ENCODE results near the gene GYS1.
A peak's percentile ranks its signal among the peaks of the same experiment; 100 is the strongest.

GYS1 gene

DNA sequence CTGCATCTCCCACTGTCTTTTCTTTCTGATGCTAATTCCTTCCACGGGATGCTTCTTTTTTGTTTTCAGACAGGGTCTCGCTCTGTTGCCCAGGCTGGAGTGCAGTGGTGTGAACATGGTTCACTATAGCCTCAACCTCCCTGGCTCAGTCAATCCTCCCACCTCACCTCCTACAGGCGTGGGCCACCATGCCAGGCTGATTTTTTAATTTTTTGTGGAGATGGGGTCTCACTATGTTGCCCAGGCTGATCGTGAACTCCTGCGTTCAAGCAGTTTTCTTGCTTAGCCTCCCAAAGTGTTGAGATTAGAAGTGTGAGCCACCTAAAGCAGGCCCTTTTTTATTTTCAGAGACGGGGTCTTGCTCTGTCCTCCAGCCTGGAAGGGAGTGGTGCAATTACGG lies 4.8 kb downstream of the GYS1 start:
- DNase-seq, result no peak

DNA sequence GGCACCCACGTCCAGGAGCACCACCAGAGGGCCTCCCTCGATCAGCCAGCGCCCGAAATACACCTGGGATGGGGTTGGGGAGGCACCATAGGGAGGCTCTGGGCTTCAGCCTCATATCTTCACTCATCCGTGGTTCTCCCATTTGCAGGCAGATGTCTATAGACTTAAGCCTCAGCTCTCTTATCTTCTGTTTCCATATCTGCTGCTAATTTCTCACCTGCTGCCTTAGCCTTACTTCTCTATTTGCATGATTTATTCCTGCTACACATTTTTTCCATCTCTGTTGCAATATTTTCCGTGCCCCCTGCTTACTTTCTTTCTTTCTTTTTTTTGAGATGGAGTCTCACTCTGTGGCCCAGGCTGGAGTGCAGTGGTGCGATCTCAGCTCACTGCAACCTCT lies 5.8 kb downstream of the GYS1 start:
- no peak for DNase-seq

DNA sequence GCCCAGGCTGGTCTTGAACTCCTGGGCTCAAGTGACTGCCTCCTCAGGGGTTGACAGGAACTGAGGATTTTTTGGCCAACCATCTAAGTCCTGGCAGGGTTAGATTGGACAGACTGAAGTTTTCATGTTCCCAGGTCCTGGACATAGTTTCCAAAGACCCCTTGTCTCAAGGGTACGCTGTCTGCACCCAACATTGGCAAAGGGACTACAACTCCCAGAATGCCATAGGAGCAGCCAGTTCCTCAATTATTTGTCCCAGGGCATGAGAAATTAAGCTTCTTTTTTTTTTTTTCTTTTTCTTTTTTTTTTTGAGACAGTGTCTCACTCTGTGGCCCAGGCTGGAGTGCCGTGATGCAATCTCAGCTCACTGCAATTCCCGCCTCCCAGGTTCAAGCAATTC lies 6.9 kb downstream of the GYS1 start:
- DNase-seq, result no peak

DNA sequence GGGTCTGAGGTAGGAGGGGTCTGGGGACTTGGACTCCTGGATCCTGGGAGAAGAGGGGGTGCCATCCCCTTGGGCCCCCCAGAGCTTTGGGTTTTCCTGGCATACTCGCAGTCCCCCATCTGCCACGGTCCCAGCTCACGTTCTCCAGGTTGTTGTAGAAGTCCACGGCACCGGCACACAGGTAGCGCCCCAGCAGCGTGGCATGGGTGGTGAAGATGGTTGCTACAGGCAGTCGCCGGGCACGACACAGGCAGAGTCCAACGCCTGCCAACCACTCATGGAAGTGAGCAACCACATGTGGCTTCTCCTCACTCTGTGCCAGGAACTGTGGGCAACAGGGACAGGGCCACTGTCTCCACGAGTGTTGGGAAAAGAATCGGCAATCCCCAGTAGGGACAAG lies 7.4 kb downstream of the GYS1 start:
- DNase-seq, result no peak

DNA sequence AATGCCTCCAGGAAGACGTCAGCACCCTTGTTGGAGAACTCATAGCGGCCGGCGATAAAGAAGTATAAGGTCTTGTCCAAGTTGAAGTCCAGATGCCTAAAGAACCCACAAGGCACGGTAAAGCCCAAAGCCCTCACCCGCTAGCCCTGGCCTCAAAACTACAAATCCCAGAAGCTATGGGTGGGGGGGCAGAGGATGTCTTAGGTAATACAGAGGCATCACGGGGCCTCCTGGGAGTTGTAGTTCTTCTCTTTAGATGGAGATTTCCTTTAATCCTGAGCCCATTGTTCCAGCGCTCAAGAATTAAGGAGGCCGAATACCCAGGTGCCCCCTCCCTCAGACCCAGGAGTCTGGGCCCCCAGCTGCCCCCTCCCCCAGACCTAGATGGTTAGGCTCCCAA lies 10.8 kb downstream of the GYS1 start:
- no peak for DNase-seq

DNA sequence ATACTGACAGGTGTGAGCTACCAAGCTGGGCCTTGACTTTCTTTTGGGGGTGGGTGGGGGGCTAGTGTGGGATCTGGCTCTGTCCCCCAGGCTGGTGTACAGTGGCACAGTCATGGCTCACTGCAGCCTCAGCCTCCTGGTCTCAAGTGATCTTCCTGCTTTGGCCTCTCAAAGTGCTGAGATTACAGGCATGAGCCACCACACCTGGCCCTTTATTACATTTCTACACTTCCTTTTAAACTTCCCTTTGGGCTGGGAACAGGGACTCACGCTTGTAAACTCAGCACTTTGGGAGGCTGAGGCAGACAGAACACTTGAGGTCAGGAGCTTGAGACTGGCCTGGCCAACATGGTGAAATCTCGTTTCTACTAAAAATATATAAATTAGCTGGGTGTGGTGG lies 16.0 kb downstream of the GYS1 start:
- DNase-seq, result no peak

DNA sequence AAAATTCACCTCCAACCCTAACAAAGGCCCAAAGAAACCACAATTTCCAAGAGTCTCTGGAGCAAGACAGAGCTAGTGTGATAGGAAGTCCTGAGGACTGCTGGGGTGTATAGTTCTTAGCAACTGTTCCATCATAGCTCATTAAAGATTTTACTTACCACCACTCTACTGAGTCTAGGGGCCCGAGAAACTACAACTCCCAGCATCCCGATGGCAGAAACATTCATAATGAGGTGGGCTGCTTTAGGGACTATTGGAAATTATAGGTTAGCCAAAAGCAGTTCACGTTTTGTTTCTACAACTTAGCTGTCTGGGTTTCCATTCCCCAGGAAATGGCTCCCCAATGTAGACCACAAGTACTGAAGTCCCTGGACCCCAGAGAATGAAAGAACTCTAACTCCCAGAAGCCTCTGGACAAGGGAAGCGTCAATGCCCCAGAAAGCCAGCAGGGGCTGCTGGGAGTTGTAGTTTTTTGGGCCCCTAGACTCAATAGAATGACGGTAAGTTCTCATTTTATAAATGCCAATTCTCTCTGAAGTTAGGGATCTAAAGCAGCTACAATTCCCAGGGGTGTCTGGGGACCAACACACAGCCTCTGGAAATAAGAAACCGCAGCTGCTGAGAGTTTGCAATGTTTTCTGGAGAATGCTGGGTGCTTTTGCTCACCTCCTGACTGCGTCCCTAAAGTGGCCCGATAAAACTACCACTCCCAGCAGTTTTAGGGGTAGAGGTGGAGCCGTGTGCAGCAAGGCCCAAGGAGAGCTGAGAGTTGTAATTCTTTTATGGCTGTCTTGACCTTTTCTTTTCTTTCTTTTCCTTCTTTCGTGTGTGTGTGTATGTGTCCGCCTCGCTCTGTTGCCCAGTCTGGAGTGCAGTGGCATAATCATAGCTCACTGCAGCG lies 16.9 kb downstream of the GYS1 start:
- no peak for DNase-seq

DNA sequence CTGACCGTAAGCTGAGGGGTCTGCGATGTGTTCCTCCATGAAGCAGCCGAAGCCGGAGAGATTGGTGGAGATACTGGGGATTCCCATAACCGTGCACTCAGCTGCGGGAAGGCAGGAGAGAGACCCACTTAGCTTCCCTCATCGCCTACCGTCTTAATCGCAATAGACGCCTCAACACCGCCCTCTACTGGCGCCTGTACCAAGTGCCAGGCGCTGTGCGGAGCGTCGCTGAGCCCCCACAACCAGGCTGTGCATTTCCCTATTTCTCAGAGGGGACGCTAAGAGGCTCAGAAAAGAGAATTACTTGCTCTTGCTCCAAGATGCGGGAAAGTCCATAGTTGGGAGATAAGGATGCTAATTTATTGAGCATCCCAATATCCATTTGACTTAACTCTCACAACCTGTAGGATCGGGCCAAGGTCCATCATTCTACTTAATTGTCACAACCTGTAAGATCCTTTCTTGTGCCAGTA lies 22.1 kb downstream of the GYS1 start:
- peak; percentile 73 for DNase-seq

DNA sequence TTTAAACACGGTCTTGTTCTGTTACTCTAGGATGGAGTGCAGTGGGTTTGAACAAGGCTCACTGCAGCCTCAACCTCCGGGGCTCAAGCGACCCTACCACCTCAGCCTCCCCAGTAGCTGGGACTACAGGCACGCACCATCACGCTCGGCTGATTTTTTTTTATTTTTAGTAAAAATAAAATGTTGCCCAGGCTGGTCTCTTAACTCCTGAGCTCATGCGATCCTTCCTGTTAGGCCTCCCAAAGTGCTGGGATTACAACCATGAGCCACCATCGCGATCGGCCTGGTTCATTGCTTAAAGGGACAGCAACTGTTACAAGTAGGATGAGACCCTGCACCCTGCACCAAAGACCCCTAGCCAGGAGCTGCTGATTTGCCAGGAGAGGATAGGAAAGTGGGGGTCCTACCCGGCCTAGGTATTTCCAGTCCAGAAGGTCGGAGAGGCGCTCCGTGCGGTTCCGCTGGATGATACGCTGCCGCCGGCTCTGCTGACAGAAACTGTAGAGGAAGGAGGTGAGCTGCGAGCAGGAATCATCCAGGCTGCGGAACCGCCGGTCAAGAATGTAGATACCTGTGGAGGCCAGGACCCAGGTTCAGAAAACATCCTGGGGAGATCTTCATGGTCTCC lies 22.9 kb downstream of the GYS1 start:
- no peak for DNase-seq

DNA sequence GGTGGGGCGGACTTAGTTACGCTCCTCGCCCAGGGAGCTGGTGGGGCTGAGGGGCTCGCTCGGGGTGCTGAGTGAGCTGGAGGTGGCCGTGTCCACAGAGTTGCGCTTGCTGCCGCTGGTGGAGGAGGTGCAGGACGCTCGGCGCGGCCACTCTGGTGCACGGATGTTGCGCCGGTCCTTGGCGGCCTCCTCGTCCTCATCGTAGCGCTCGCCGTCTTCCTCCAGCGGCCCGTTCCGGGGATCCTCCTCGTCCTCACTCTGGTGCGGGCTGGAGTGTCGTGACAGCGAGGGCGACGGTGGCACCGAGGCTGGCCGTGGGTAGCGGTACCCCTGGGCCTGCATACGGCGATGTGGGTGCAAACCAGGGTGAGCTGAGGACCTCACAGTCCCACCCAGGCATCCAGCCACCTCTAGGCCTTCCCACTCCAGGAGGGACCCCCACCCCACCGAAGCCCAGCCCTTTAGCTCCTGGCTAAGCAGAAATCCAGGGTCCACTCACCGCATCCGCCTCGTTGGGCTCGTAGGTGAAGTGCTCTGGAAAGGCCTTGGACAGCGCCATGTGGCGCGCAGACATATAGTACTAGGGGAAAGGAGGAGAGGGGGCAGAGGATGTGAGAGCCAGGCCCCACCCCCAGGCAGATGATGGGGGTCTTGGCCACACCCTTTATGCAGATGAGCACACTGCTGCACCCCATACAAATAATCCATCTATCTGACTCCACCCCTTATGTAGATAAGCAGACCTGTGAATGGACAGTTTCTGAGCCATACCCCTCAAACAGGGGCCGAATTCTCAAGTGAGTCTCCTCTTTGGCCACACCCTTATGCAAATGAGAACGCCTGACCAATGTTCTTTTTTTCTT lies 23.6 kb downstream of the GYS1 start:
- DNase-seq, result no peak

DNA sequence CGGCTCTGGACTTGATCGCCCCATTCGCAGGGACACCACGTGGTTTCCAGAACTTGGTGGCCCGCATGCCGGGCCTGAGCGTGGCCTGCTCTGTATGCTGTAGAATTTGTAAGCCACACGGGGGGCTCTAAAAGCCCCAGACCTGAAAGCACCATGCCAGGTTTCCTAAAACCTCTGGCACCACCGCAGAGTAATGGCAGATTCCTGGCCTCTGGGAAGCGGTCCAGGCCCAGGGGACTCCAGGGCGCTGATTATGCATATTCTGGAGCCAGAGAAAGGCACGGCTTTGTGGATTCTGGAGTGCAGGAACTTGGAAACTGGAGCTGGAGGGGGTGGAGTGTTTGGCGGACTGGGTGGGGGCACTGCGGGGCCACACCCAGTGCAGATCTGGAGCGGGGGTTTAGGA lies 24.3 kb downstream of the GYS1 start:
- no peak for DNase-seq

DNA sequence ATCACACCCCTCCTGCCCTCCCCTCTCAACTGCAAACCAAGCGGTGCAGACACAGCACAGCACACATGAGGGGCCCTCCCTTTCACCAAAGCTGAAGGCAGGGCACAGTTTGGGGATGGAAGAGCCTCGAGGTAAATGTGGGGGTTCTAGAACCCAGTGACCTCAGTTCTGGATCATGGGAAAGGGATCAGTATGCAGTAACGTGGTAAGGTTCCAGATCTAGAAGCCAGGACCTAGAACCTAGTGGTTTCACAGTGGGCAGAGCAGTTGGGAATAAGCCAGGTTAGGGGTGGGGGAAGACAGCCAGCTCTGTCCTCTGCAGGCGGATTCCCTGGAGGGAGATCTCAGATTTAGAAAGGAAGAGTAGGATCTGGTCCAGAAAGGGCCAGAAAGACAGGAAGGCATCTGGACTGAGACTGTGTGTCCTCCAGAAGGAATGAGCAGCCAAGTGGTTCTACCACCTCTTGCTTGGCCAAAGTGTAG lies 24.9 kb downstream of the GYS1 start:
- no peak for DNase-seq

DNA sequence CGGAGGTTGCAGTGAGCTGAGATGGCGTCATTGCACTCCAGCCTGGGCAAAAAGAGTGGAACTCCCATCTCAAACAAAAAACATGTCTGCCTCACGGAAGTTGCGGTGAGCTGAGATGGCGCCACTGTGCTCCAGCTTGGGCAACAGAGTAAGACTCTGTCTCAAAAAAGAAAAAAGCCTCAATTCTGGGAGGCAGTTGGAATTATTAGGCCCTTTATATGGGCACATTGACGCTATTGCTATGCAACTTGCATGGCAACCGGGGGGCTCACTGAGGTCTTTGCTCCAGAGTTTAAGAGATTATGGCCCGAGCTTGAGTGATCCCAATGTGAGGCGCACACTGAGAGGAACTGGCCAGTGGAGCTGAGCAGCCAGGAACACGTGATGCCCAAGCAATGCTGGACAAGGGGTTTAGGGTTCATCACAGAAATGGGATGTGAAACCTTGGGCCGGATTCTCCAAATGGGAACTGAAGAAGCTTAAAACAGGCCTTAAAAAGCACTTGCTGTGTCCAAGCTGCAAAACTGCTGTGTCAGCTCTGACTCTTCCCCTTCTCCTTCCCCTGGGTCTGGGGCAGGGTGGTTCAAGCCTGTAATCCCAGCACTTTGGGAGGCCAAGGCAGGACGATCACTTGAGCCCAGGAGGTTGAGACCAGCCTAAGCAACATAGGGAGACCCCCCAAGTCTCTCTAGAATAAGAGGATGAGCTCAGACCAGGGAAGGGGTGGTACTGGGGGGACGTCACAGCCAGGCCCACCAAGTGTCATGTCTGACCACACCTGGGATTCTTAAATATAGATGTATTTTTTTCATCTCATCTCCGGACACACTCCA lies 25.5 kb downstream of the GYS1 start:
- DNase-seq, result no peak

DNA sequence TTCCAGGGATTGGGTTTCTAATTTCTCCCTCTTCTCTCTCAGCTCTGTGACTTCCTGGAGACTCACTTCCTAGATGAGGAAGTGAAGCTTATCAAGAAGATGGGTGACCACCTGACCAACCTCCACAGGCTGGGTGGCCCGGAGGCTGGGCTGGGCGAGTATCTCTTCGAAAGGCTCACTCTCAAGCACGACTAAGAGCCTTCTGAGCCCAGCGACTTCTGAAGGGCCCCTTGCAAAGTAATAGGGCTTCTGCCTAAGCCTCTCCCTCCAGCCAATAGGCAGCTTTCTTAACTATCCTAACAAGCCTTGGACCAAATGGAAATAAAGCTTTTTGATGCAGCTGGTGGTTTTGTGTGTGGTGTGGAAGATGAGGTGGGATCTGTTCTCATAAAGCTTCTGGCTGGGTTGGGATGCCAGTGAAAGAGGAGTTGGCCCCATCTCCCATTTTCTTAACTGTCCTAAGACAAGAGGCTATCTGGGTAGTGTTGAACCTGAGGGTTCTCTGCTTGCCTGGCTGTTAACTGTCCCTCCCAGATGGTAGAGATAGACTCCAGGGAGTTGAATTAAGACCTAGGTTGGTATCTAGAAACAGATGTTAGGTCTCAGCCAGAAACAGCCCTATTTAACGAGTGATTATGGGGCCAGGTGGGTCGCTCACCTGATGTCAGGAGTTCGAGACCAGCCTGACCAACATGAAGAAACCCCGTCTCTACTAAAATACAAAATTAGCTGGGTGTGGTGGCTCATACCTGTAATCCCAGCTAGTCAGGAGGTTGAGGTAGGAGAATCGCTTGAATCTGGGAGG lies 26.4 kb downstream of the GYS1 start:
- DNase-seq, result no peak

DNA sequence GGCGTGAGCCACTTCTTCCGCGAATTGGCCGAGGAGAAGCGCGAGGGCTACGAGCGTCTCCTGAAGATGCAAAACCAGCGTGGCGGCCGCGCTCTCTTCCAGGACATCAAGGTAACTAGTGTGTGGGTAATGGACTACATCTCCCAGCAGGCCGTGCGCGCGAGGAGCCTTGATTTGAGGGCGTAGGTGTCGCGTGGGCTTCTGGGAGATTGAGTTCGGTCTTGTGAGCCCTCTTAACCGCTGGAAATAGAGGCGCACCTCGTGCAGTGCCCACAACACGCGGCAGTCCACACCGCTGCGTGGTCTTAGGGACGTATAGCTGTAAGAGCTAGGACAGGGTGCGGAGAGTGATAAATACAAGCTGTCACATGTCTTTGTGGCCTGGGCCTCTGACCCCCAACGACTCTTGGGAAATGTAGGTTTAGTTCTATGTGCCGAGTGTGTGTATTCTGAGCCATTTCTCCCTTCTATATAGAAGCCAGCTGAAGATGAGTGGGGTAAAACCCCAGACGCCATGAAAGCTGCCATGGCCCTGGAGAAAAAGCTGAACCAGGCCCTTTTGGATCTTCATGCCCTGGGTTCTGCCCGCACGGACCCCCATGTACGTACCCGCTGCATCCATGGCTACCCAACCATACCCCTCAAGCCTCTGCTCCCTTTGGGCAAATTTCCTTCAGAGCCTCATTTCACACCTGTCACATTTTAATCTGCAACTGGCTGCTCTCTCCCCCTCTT lies 27.1 kb downstream of the GYS1 start:
- DNase-seq, result peak; percentile 84

DNA sequence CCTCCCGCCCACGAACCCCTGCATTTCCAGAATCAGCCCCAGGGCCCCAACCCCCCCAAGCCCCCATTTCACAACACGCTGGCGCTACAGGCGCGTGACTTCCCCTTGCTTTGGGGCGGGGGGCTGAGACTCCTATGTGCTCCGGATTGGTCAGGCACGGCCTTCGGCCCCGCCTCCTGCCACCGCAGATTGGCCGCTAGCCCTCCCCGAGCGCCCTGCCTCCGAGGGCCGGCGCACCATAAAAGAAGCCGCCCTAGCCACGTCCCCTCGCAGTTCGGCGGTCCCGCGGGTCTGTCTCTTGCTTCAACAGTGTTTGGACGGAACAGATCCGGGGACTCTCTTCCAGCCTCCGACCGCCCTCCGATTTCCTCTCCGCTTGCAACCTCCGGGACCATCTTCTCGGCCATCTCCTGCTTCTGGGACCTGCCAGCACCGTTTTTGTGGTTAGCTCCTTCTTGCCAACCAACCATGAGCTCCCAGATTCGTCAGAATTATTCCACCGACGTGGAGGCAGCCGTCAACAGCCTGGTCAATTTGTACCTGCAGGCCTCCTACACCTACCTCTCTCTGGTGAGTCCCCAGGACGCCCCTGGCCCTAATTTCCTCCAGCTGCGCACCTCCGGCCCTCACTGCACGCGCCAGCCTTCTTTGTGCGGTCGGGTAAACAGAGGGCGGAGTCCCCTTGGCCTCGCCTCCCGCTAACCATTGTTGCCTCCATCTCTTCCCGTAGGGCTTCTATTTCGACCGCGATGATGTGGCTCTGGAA lies 27.9 kb downstream of the GYS1 start, which contains the start of gene FTL:
TSS of gene FTL (plus strand) at position 270 of the 766 bp plus-strand sequence. CDS start at position 469, 199 bp downstream.
- DNase-seq, result peak; percentile 90

DNA sequence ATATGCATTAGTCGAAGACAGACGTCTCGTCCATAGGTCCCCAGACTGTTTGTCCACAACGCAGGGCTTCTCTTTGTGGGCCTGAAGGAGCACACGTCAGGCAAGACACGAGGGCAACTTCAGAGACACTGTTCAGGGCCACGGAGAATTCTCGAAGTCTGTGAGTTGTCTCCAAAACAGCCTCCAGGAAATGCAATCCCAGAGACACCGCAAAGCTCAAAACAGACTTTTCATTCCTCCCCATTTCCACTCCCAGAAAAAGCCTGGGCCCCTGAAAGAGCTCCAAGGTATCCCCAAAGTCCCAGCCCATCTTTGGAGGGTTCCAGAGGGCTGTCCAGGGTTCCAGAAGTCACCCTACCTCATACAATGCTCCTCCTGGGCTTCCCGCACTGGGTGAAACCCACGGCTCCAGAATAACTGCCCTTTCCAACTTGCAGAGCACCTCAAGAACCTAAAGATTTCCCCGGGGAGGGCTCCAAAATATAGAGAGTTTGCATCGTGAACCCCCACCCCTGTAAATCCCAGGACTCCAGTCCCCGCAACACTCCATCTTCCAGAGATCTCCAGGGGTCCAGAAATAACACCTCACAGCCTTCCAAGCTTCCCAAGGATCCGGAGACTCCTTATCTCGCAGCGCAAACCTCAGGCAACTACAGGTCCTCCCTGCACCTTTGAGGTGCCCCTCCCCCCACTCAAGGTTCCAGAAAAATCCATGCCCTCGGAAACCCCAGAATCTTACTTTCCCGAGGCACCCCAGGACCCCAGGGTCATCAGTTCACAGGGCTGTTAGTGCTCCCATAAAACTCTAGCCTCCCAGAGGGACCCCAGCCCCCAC lies 28.7 kb downstream of the GYS1 start:
- no peak for DNase-seq

DNA sequence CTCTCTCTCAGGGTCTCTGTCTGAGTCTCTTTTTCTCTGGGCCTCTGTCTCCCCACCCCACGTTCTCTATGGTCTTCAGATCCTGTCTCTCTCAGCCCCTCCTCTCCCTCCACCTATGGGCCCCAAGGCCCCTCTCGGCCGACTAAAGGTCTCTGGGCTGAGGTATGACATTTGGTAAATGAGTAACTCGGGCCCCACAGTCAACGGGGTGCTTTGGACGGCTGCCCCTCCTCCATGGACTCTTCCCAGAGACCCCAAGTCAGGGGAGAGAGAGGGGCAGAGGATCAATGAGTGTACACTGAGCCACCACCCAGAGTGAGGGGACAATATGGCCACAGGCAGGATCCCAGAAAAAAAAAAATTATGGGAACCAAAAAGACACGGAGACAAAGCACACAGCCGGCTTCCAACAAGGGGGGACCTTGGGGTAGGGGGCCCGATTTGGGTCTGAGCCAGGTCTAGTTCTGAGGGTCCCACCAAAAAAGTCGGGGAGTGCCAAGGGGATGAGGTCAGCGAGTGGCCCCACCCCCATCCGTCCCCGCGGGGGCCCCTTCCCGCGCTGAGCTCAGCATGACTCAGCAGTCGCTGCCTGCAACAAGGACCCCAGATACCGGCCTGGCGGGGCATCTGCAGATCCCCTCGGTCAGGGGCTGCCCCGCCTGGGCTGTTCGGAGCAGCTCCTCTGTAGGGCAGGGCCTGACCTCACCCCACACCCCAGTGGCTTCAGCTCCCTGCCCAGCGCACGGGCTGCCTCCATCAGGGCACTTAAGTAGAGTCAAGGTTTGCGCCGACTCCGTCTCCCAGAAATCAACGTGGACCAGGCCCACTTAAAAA lies 29.5 kb downstream of the GYS1 start:
- no peak for DNase-seq
